NK-92 (cell line): ENCODE data around the gene HBE1.

Experiments used
- DNase-seq: peaks from one replicate; lab custom pipeline; 2025; ENCODE audit not compliant: unreplicated experiment; lab: John Stamatoyannopoulos, UW

HBE1 gene

DNA sequence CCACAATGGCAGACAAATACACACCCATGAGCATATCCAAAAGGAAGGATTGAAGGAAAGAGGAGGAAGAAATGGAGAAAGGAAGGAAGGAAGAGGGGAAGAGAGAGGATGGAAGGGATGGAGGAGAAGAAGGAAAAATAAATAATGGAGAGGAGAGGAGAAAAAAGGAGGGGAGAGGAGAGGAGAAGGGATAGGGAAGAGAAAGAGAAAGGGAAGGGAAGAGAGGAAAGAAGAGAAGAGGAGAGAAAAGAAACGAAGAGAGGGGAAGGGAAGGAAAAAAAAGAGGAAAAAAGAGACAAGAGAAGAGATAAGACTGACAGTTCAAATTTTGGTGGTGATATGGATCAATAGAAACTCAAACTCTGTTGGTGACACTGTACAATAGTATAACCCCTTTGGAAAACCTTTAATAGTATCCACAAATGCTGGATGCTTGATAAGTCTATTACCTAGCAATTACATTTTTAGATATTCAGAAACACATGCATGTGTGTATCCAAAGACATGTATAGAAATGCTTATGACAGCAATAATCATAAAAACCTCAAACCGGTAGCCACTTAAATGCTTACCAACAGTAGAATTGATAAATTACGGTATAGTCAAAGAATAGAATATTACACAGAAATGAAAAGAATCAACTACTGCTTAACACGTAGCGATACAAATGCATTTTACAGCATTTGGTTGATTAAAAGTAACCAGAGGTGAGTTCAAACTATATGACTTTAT, 34.2 kb downstream of the HBE1 start:
- no peak for DNase-seq

DNA sequence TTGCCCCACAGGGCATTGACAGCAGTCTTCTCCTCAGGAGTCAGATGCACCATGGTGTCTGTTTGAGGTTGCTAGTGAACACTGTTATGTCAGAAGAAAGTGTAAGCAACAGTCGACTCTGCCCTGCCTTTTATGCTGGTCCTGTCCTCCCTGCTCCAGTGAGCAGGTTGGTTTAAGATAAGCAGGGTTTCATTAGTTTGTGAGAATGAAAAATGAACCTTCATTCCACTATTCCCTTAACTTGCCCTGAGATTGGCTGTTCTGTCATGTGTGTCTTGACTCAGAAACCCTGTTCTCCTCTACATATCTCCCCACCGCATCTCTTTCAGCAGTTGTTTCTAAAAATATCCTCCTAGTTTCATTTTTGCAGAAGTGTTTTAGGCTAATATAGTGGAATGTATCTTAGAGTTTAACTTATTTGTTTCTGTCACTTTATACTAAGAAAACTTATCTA, 35.3 kb downstream of the HBE1 start, which contains the start of gene HBD:
Gene HBD, minus strand, starts transcription at position 103 of the 454 bp plus-strand sequence. Its CDS starts 50 bp downstream, at position 53.
- no peak for DNase-seq

DNA sequence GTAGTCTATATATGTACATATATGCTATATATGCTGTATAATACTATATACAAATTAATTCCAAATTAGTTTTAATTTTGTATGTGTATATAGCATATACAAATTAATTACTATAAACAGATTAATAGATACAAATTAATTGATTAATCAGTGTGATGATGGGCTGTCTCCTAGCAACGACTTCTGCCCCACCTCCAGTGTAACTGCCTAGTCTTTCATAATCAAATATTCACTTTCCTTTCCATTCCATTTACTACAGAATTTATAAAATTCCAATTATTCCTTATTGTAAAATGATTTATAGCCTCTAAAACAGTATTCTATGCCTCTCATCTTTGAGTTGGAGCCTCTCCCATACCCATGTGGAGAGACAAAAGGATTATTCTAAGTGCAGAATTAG, 36.4 kb downstream of the HBE1 start:
- no peak for DNase-seq

DNA sequence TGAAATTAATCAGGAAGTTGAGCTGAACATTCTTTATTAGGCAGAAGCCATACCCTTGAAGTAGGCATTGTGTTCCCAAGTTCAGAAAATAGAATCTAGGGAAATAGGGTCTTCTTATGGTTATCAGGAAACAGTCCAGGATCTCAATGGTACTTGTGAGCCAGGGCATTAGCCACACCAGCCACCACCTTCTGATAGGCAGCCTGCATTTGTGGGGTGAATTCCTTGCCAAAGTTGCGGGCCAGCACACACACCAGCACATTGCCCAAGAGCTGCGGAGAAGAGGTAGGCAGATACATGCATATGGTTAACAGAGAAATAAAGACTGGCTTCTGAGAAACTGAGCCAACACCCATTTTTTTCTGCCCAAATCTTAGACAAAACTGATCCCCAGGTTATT, 36.9 kb downstream of the HBE1 start:
- DNase-seq, result no peak

DNA sequence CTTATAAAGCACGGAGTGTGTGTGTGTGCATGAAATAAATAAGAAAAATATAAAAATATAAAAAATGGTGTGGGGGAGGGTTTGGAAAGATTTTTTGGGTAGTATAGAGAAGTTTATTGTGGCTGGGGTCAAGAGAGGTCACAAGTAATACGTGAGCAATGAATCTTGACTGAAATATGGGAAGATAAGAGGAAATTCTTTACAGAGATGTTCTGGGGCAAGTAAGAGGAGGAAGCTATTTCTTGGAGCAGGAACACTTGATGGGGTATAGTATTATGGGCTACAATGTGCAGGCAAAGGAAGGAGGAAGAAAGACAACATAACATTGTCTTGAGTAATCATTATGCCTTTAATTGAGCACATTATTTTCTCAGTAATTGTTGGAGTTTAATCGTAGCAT, 37.6 kb downstream of the HBE1 start:
- no peak for DNase-seq

DNA sequence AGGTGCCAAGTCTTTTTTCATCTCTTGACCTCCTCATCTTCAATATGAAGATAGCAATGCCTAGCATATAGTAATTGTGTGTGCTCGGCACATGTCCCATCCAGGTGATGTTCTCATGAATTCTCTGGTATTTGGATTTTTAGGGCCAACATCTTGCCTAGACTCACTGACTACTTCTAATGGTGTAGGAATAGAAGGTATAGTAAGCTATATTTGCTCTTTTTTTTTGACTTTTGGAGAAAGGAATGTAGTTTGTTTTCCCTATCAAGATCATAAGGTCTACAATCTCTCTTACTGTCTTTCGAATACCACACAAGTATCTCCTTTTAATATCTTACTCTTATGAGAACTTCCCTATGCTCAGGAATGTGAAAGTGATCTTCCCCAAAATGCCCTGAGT, 38.6 kb downstream of the HBE1 start:
- DNase-seq, result no peak

DNA sequence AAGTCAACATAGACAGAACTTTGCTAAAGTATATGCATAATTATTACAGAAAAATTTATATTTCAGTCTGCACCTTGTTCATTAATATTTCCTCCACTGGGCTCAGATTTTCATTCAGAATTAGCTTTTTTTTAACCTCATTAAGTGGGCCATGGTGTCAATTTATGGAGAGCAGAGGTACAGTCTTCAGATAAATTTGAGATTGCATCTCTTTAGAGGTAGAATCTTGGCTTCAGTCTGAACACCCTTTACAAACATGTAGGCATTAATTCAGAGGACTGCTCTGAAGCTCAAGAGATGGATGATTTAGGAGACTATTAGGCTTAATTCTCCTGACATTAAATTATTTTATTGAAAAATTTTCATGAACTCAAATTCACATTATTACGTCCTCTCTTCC, 39.5 kb downstream of the HBE1 start:
- DNase-seq, result no peak

DNA sequence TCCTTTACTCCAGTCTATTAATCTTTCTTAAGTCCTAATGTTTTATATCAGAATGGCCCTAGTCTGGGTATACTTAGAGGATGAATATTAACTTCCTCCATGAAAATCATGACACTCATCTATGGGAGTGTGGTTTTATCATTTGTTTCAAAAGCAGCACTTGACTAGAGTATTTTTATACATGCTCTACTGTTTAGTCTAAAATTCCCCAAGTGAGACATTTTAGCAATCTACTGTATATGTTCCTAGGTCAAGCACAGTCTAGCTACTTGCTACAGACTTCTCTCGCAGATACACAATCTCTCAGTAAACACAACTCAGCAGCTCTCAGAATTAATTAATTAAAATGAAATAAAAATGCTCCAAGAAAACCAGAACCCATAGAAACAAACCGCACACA, 39.9 kb downstream of the HBE1 start:
- no peak for DNase-seq

DNA sequence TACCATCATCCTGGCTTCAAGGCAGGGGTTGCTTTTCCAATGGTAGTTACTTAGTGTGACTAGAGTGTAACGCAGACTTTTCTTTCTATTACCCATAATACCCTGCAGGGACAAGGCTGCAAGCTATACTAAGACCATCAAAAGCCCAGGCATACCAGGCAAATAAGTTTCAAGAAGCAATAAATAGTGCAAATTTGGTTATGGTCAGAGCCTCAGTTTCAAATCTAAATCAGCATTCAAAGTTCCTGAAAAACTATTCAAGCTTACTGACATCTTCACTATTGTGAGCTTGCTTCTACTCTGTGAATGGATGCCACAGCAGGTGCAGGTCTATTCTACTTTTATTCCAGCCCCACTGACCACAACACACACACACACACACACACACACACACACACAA, 40.4 kb downstream of the HBE1 start:
- DNase-seq, result no peak

DNA sequence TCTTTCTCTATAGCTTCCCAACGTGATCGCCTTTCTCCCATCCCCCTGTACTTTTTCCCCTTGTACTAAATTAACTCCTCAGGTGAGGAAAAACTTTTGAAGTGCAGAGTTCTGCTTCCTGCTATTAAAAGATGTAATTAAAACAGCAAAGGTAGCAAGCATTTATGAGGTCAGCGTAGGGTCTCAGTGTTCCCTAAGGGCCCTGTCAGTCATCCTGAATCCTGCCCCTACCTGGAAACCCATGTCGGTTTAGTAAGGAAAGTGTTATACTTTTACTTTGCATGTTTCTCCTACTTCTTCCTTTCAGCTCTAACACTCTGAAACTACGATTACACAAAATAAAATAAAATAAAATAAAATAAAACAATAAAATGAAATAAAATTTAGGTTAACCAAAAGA, 41.6 kb downstream of the HBE1 start:
- DNase-seq, result no peak

DNA sequence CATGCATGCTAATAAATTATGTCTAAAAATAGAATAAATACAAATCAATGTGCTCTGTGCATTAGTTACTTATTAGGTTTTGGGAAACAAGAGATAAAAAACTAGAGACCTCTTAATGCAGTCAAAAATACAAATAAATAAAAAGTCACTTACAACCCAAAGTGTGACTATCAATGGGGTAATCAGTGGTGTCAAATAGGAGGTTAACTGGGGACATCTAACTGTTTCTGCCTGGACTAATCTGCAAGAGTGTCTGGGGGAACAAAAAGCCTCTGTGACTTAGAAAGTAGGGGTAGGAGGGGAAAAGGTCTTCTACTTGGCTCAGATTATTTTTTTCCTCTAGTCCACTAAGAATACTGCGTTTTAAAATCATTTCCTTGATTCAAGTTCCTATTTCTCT, 42.1 kb downstream of the HBE1 start:
- no peak for DNase-seq

DNA sequence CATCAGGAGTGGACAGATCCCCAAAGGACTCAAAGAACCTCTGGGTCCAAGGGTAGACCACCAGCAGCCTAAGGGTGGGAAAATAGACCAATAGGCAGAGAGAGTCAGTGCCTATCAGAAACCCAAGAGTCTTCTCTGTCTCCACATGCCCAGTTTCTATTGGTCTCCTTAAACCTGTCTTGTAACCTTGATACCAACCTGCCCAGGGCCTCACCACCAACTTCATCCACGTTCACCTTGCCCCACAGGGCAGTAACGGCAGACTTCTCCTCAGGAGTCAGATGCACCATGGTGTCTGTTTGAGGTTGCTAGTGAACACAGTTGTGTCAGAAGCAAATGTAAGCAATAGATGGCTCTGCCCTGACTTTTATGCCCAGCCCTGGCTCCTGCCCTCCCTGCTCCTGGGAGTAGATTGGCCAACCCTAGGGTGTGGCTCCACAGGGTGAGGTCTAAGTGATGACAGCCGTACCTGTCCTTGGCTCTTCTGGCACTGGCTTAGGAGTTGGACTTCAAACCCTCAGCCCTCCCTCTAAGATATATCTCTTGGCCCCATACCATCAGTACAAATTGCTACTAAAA, 42.9 kb downstream of the HBE1 start, which contains the start of gene HBB:
Gene HBB, minus strand, starts transcription at position 340 of the 579 bp plus-strand sequence. Its CDS starts 50 bp downstream, at position 290.
- no peak for DNase-seq

DNA sequence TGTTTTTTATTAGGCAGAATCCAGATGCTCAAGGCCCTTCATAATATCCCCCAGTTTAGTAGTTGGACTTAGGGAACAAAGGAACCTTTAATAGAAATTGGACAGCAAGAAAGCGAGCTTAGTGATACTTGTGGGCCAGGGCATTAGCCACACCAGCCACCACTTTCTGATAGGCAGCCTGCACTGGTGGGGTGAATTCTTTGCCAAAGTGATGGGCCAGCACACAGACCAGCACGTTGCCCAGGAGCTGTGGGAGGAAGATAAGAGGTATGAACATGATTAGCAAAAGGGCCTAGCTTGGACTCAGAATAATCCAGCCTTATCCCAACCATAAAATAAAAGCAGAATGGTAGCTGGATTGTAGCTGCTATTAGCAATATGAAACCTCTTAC, 44.3 kb downstream of the HBE1 start:
- no peak for DNase-seq

DNA sequence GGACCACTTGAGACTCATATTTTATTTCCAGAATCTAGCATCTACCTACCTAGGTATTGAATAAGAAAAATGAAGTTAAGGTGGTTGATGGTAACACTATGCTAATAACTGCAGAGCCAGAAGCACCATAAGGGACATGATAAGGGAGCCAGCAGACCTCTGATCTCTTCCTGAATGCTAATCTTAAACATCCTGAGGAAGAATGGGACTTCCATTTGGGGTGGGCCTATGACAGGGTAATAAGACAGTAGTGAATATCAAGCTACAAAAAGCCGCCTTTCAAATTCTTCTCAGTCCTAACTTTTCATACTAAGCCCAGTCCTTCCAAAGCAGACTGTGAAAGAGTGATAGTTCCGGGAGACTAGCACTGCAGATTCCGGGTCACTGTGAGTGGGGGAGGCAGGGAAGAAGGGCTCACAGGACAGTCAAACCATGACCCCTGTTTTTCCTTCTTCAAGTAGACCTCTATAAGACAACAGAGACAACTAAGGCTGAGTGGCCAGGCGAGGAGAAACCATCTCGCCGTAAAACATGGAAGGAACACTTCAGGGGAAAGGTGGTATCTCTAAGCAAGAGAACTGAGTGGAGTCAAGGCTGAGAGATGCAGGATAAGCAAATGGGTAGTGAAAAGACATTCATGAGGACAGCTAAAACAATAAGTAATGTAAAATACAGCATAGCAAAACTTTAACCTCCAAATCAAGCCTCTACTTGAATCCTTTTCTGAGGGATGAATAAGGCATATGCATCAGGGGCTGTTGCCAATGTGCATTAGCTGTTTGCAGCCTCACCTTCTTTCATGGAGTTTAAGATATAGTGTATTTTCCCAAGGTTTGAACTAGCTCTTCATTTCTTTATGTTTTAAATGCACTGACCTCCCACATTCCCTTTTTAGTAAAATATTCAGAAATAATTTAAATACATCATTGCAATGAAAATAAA, 44.9 kb downstream of the HBE1 start:
- DNase-seq, result no peak

DNA sequence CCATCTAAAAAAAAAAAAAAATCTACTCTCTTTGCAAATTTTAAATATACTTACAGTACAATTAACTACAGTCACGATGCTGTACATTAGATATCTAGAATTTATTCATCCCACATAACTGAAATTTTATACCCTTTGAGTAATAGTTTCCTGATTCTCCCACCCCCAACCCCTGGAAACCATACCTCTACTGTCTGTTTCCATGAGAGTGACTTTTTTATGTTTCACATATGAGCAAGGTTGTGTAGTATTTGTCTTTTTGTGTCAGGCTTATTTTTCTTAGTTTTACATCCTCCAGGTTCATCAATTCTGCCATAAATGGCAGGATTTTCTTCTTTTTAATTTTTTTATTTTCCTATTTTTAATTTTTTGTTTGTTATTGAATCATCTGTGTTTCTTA, 46.1 kb downstream of the HBE1 start:
- DNase-seq, result no peak

DNA sequence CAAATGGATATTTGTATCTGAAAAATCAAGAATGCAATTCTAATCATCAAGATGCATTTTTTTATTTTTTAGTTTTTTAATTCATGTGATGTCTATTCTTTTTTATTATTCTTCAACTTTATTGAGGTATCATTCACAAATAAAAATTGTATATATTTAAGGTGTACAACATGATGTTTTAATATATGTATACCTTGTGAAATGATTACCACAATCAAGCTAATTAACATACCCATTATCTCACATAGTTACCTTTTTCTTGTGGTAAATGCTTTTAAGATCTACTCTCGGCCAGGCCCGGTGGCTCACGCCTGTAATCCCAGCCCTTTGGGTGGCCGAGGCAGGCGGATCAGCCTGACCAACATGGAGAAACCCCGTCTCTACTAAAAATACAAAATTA, 46.6 kb downstream of the HBE1 start:
- DNase-seq, result no peak
